ENCODE data around the gene KCTD7. TPM values are rescaled to one million over a fixed set of nuclear protein-coding genes. Genes with fewer than 3 reads are reported as not detected.
"Not testable (repeated sequence)": the region's sequence is repeated elsewhere in the genome, so short reads cannot be mapped to it uniquely, and the experiment has no call there.

KCTD7 gene
- total RNA-seq, 1 donor: 14.8 TPM

DNA sequence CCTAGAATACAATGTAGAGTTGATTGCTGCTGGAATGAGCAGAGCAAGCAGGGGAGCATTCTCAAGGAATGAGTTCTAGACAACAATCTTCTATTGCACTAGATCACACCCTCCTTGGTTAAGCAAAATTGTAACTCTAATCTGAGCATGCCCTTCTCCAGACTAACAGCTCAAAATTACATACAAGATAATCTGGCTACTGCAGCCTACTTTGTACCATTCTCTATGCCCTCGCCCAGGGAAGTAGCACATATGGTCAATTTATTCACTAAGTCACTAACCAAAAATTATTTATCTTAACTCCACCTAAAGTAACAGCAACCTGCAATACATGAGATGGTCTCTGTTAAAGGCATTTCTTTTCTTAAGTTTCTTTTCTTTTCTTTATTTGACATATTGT lies 42.5 kb upstream of the KCTD7 start:
- Histone ChIP-seq H3K27ac (ENCODE audit: low read depth, low read length) (no peak overlapping the region), H3K9me3 (ENCODE audit: low read depth, low read length) (no peaks in the 10 kb centered on the region), H3K4me2 (ENCODE audit: insufficient read depth, low read length) (no peak overlapping the region), H3K4me3 (ENCODE audit: insufficient read depth, low read length) (no peak overlapping the region), H3K79me2 (ENCODE audit: insufficient read depth, low read length) (peaks cover 97% of the 10 kb centered on the region), H2AFZ (ENCODE audit: low read length) (no peak overlapping the region), H3K27me3 (ENCODE audit: insufficient read depth, low read length) (no peaks in the 10 kb centered on the region), H4K20me1 (ENCODE audit: insufficient read depth, low read length) (peaks cover 75% of the 10 kb centered on the region), H3K4me1 (ENCODE audit: insufficient read depth, low read length) (peaks cover 14% of the 10 kb centered on the region), H3K36me3 (ENCODE audit: insufficient read depth, low read length) (peaks cover 33% of the 10 kb centered on the region)
- DNase-seq (ENCODE audit: insufficient read length, low spot score, missing footprints): no peak
- TF ChIP-seq, protein P1, sequence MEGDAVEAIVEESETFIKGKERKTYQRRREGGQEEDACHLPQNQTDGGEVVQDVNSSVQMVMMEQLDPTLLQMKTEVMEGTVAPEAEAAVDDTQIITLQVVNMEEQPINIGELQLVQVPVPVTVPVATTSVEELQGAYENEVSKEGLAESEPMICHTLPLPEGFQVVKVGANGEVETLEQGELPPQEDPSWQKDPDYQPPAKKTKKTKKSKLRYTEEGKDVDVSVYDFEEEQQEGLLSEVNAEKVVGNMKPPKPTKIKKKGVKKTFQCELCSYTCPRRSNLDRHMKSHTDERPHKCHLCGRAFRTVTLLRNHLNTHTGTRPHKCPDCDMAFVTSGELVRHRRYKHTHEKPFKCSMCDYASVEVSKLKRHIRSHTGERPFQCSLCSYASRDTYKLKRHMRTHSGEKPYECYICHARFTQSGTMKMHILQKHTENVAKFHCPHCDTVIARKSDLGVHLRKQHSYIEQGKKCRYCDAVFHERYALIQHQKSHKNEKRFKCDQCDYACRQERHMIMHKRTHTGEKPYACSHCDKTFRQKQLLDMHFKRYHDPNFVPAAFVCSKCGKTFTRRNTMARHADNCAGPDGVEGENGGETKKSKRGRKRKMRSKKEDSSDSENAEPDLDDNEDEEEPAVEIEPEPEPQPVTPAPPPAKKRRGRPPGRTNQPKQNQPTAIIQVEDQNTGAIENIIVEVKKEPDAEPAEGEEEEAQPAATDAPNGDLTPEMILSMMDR (IDR thresholded peaks at IDR 0.05; ENCODE audit: extremely low read depth, low read depth, low read length): no peak

DNA sequence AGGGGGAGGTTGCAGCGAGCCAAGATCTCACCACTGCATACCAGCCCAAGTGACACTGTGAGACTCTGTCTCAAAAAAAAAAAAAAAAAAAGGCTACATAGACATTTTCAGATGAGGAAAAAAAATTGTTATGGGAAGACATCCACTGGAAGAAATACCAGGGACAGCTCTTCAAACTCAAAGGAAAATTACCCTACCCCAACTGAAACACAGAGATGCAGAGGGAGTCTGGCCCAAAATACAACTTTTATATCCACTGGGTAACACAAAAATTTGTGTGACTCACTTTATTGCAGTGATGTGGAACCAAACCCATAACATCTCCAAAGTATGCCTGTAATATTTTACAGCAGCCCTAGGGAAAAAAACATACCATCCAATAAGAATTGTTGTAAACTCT lies 40.5 kb upstream of the KCTD7 start:
- not testable (repeated sequence) for H3K4me2 ChIP-seq (ENCODE audit: insufficient read depth, low read length); H3K9me3 ChIP-seq (ENCODE audit: low read depth, low read length); H3K4me3 ChIP-seq (ENCODE audit: insufficient read depth, low read length); H2AFZ ChIP-seq (ENCODE audit: low read length); H3K27ac ChIP-seq (ENCODE audit: low read depth, low read length); H3K27me3 ChIP-seq (ENCODE audit: insufficient read depth, low read length)
- Histone ChIP-seq H3K79me2 (ENCODE audit: insufficient read depth, low read length) (peaks cover 91% of the 10 kb centered on the region), H3K36me3 (ENCODE audit: insufficient read depth, low read length) (peaks cover 21% of the 10 kb centered on the region), H3K4me1 (ENCODE audit: insufficient read depth, low read length) (peaks cover 22% of the 10 kb centered on the region), H4K20me1 (ENCODE audit: insufficient read depth, low read length) (peaks cover 65% of the 10 kb centered on the region)
- peak; percentile 75 for DNase-seq (ENCODE audit: insufficient read length, low spot score, missing footprints)

- H3K4me3 ChIP-seq (ENCODE audit: insufficient read depth, low read length); H3K9me3 ChIP-seq (ENCODE audit: low read depth, low read length); DNase-seq (ENCODE audit: insufficient read length, low spot score, missing footprints); H3K27me3 ChIP-seq (ENCODE audit: insufficient read depth, low read length); H2AFZ ChIP-seq (ENCODE audit: low read length); H3K4me2 ChIP-seq (ENCODE audit: insufficient read depth, low read length): not testable (repeated sequence)
- Histone ChIP-seq H3K4me1 (ENCODE audit: insufficient read depth, low read length) (peaks cover 22% of the 10 kb centered on the region), H3K79me2 (ENCODE audit: insufficient read depth, low read length) (peaks cover 85% of the 10 kb centered on the region), H4K20me1 (ENCODE audit: insufficient read depth, low read length) (peaks cover 59% of the 10 kb centered on the region), H3K27ac (ENCODE audit: low read depth, low read length) (peak overlapping the region; percentile 17), H3K36me3 (ENCODE audit: insufficient read depth, low read length) (peaks cover 14% of the 10 kb centered on the region)
Measured at GRCh38 chr7:66588856-66589570, 39.7 kb upstream of the KCTD7 start.

DNA sequence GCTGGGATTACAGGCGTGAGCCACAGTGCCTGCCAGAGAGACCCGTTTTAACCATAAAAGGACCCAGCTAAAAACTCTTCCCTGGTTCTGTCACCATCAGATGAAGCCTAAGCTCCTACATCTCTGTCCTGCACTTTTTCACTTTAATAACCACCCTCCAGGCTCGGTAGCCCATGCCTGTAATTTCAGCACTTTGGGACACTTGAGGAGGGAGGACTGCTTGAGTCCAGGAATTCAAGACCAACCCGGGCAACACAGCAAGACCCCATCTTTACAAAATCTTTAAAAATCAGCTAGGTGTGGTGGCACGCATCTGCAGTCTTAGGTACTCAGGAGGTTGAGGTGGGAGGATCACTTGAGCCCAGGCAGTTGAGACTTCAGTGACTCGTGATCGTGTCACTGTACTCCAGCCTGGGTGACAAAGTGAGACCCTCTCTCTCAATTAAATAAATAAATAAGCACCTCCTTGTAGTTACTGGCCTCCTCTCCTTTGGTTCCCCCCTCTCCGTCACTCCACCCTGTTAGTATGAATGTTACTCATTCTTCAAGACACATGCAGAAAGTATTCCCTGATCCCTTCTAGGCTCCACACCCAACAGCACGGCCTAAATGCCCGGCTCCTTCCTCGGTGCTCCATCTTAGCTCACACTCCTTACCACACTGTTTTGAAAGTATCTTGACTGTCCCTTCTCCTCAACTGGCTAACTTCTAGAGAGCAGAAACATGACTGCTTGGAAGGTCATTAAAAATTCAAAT lies 38.2 kb upstream of the KCTD7 start:
- H3K4me1 ChIP-seq (ENCODE audit: insufficient read depth, low read length): peaks cover 22% of the 10 kb centered on the region
- H3K4me2 ChIP-seq (ENCODE audit: insufficient read depth, low read length): peak overlapping the region; percentile 88
- peak; percentile 76 for DNase-seq (ENCODE audit: insufficient read length, low spot score, missing footprints)
- peak overlapping the region; percentile 94 for H3K27ac ChIP-seq (ENCODE audit: low read depth, low read length)
- not testable (repeated sequence) for H2AFZ ChIP-seq (ENCODE audit: low read length); H3K36me3 ChIP-seq (ENCODE audit: insufficient read depth, low read length); H3K9me3 ChIP-seq (ENCODE audit: low read depth, low read length); H3K27me3 ChIP-seq (ENCODE audit: insufficient read depth, low read length)
- H3K4me3 ChIP-seq (ENCODE audit: insufficient read depth, low read length): peak overlapping the region; percentile 92
- H4K20me1 ChIP-seq (ENCODE audit: insufficient read depth, low read length): peaks cover 47% of the 10 kb centered on the region
- peaks cover 71% of the 10 kb centered on the region for H3K79me2 ChIP-seq (ENCODE audit: insufficient read depth, low read length)

GRCh38 chr7:66591058-66591798 lies 37.5 kb upstream of the KCTD7 start:
- H3K4me3 ChIP-seq (ENCODE audit: insufficient read depth, low read length): peak overlapping the region; percentile 92
- H2AFZ ChIP-seq (ENCODE audit: low read length): peak overlapping the region; percentile 32
- peak overlapping the region; percentile 88 for H3K4me2 ChIP-seq (ENCODE audit: insufficient read depth, low read length)
- H3K79me2 ChIP-seq (ENCODE audit: insufficient read depth, low read length): peaks cover 63% of the 10 kb centered on the region
- DNase-seq (ENCODE audit: insufficient read length, low spot score, missing footprints); H3K36me3 ChIP-seq (ENCODE audit: insufficient read depth, low read length); H3K9me3 ChIP-seq (ENCODE audit: low read depth, low read length); H3K27me3 ChIP-seq (ENCODE audit: insufficient read depth, low read length): not testable (repeated sequence)
- H3K27ac ChIP-seq (ENCODE audit: low read depth, low read length): peak overlapping the region; percentile 94
- peaks cover 22% of the 10 kb centered on the region for H3K4me1 ChIP-seq (ENCODE audit: insufficient read depth, low read length)
- peaks cover 40% of the 10 kb centered on the region for H4K20me1 ChIP-seq (ENCODE audit: insufficient read depth, low read length)

Data from osteoblast (primary cell).